GM12874 (cell line): Measurements from ENCODE around the gene LRRC27.

Experiments used
- CTCF ChIP-seq: IDR thresholded peaks from 2 replicates; pipeline ENCODE4 v1.5.1; 2011; ENCODE audit warnings: low read depth, mild to moderate bottlenecking, control low read depth, low read length, moderate library complexity; ENCODE audit not compliant: insufficient read depth

The LRRC27 gene

GRCh38 chr10:132400547-132401151, 68.7 kb downstream of the LRRC27 start:
- no peak for TF ChIP-seq CTCF

- TF ChIP-seq CTCF, result no peak
Measured at GRCh38 chr10:132401401-132402118, 69.6 kb downstream of the LRRC27 start.

- no peak for TF ChIP-seq CTCF
Measured at GRCh38 chr10:132402781-132403241, 70.8 kb downstream of the LRRC27 start.

- no peak for TF ChIP-seq CTCF
Measured at GRCh38 chr10:132403511-132404168, 71.6 kb downstream of the LRRC27 start.

GRCh38 chr10:132404169-132404880, 72.3 kb downstream of the LRRC27 start:
- no peak for TF ChIP-seq CTCF

GRCh38 chr10:132404911-132405462, 73.0 kb downstream of the LRRC27 start:
- no peak for TF ChIP-seq CTCF
